Fibroblast of skin of scalp (primary cell): ENCODE measurements around the gene DDX42.
"Not testable (repeated sequence)": the region's sequence is repeated elsewhere in the genome, so short reads cannot be mapped to it uniquely, and the experiment has no call there.

Experiments
- DNase-seq: peaks from one replicate; pipeline ENCODE4 v3.0.0-alpha.2; 2013

DDX42 gene

DNA sequence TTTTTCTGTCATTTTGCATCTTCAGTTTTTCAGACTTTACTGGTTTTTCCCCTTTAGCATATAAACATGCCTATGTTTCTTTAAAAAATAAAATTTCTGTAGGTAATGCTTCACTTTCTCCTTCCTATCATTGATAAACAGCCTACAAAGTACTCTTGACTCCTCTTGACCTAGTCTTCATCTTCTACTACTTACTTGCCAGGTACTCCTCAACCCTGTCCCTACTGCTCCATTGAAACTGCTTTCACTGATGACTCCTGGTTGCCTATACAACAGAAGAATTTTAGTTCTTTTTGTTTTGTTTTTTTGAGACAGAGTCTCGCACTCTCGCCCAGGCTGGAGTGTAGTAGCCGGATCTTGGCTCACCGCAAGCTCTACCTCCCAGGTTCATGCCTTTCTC, 7.0 kb downstream of the DDX42 start:
- DNase-seq = no peak

DNA sequence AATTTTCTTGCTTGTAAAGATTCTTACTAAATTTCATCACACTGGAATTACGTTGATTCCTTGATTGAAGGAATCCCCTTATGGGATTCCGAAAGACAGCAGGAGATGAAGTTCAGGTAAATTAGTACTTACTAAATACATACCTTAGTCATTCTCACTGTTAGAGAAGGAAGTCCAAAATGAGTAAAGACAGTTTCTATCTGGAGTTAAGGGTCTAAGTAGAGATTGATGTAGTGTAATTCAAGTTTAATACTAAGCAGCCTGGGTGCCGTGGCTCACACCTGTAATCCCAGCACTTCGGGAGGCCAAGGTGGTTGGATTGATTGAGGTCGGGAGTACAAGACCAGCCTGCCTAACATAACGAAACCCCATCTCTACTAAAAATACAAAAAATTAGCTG, 9.6 kb downstream of the DDX42 start:
- DNase-seq = no peak

DNA sequence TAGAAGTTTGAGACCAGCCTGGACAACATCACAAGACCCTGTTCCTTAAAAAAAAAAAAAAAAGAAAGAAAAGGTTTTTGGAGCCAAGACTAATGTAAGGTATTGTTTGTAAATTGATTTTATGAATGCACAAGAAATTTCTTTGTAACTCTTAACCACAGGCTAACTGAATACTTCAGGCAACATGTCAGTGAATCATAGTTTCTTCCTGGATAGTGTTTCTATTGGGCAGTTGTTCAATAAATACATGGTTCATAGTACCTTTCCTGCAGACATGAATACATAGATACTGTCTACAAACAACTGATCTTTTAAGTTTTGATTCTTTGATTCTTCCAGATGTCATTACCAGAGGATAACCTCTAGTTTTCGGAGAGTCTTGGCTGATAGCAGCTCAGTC, 11.6 kb downstream of the DDX42 start:
- DNase-seq = peak; percentile 21

DNA sequence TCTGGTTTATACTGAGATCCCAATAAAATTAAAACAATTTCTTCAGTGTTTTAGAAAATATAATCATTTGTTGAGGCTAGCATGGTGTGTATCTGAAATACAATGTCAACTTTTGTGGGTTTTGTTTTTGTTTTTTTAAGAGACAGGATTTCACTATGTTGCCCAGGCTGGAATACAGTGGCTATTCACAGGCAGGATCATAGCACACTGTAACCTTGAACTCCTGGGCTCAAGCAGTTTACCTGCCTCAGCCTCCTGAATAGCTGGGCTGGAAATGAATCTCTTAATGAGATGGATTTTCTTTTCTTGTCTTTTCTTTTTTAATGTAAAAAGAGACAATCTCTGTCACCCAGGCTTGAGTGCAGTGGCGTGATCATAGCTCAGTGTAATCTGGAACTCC, 12.1 kb downstream of the DDX42 start:
- no peak for DNase-seq

DNA sequence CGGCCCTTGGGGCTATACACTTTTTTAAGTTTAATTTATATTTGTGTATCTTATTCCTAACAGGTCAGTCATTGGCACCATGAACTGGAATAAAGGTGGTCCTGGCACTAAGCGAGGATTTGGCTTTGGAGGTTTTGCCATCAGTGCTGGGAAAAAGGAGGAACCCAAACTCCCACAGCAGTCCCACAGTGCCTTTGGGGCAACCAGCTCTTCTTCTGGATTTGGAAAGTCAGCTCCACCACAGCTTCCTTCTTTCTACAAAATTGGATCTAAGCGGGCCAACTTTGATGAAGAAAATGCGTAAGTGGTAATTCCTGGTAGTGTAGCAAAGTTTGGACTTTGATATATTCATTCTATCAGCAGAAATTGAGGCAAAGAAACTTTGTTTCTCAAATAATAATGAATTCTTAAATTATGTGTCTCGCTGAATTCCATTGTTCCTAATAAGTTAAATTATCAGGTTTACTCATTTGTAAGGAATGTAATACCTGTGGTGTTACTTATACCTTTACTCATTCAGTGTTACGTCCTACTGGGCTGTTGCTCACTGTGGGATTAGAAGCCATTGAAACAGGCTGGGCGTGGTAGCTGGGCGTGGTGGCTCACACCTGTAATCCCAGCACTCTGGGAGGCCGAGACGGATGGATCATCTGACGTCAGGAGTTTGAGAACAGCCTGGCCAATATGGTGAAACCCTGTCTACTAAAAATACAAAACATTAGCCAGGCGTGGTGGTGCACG, 13.2 kb downstream of the DDX42 start:
- no peak for DNase-seq

DNA sequence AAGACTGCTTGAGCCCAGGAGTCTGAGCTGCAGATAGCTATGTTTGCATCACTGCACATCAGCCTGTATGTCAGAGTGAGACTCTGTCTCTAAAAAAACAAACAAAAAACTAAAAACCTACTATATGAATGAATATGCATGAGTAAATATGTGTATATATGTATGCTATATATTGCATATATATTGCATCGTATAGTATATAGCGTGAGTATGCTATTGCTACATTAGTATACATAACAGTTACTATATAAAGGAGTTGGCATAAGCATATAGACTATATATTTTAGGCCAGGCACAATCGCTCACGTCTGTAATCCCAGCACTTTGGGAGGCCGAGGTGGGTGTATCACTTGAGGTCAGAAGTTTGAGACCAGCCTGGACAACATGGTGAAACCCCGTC, 16.1 kb downstream of the DDX42 start:
- no peak for DNase-seq

DNA sequence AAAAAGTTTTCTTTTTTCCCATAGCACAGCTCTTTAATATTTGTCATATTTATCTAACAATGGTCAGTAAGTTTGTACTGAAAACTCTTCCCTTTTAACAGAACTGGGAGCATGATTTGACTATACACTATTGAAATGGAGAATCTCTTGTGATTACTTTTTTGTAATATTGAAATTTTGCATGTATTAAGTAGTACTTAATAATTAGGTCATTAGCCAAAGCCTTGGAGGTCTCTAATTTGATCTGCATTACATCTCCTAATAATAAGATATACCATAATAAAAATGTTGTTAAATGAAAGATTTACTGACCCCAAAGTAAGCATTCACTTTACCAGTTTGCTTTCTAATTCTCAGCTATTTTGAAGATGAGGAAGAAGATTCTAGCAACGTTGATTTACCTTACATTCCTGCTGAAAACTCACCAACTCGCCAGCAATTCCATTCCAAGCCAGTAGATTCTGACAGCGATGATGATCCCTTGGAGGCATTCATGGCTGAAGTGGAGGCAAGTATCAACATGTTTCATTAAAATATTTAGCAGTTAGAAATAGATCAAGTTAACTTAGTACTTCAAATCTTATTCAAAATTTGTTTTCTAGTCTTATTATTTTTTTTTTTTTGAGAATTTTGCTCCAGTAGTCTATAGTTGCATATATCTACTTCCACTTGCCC, 18.2 kb downstream of the DDX42 start:
- DNase-seq = no peak

DNA sequence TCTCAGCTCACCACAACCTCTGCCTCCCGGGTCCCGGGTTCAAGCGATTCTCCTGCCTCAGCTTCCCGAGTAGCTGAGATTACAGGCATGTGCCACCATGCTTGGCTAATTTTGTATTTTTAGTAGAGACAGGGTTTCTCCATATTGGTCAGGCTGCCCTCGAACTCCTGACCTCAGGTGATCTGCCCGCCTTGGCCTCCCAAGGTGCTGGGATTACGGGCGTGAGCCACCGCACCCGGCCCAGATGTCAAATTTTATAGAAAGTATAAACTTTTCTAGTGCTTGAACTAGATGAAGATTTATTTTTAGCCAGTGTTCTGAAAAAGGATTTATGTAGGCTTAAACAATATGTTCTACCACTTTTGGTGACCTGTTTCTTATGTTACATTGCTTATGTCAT, 22.4 kb downstream of the DDX42 start:
- DNase-seq = not testable (repeated sequence)

DNA sequence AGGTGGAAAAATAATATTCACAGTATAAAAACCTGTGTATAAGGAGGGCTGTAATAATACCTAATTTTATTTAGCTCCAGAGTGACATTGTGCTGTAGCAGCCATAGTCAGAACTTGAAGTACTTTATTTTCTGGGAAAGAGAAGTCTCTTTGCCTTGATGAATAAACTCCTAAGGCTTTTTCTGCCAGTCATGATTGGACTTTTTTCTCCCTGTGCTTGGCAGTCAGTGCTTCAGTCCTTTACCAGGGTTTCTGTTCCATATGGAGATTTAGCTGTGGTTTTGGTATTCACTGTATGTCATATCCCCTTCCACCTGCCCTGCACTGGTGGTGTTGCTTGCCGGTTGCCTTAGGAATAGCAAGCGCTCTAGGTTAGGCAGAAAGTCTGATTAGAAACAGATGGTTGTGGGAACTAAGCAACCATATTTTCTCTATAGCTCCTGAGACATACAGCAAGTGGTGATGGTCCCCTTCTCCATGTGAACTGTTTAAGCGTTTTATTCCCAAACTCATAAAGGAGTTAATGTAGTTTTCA, 24.7 kb downstream of the DDX42 start:
- DNase-seq = peak; percentile 7

DNA sequence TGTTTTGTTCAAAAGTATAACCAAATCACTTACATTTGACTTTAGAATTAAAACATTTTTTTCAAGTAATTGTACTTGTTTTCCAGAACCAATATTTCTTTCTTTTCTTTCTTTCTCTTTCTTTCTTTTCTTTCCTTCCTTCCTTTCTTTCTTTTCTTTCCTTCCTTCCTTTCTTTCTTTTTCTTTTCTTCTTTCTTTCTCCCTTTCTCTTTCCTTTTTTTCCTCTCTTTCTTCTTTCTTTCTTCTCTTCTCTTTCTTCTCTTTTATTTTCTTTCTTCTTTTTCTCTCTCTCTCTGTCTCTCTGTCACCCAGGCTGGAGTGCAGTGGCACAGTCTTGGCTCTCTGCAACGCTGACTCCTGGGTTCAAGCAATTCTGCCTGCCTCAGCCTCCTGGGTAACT, 26.8 kb downstream of the DDX42 start:
- no peak for DNase-seq

DNA sequence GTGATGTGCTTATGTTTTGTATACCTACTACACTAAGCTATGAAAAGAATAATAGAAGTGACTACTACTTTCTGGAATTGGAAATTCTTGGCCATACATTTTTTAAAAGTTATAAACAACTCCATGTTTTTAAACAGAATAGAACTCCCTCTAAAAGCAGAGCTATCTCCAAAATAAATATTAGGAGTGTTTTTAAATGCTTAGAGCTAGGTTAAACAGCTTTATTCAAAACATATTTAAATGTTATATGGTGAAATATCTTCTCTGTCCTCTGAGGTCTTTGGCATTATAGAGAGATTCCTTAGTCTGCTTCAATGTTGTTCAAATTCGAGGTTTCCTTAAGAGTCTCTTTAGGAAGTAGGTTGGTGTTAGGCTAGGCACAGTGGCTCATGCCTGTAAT, 30.4 kb downstream of the DDX42 start:
- peak; percentile 22 for DNase-seq

DNA sequence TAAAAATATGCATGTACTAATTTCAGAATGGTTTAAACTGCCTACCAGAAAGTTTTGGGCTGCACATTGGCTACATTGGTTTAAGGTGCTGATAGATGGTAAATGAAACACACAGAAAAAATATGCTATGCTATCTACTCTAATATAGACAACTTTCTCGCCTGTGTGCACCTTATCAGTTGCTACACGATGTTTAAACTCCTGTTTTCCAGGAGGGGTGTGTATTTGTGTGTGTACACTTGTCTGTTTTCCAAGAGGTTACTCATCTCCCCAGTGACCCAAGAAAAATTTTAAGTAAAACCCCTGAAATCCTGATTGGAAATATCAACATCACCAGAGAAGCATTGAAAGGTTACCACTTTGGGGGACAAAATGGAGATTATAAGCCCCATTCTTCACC, 31.6 kb downstream of the DDX42 start:
- DNase-seq = no peak

DNA sequence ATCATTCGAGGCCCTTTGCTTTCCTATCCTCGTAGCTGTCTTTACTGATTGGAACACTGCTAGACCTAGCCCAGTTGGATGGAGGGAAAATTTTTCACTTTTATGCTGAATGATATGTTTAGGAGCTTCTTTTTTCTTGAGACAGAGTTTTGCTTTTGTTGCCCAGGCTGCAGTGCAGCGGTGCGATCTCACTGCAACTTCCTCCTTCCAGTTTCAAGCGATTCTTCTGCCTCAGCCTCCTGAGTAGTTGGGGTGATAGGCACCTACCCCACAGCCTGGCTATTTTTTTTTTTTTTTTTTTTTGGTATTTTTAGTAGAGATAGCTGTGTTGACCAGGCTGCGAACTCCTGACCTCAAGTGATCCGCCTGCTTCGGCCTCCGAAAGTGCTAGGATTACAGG, 36.0 kb downstream of the DDX42 start:
- DNase-seq = no peak

DNA sequence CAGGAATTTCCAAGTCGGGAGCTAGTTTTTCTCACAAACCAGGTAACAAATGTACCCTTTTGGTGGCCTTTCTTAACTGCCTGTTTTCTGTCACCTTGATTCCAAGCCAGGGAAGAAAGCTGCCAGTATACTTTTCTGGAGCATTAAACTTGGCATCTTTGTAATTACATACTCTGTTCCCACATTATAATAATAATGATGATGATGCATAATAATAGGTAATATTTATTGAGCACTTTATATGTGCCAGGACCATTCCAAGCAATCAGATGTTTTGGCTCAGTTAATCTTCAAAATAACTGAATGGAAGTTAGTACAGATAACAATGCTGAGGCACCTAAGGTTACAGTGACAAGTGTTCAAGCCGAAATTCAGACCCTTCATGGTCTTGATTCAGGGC, 42.2 kb downstream of the DDX42 start:
- DNase-seq = no peak

DNA sequence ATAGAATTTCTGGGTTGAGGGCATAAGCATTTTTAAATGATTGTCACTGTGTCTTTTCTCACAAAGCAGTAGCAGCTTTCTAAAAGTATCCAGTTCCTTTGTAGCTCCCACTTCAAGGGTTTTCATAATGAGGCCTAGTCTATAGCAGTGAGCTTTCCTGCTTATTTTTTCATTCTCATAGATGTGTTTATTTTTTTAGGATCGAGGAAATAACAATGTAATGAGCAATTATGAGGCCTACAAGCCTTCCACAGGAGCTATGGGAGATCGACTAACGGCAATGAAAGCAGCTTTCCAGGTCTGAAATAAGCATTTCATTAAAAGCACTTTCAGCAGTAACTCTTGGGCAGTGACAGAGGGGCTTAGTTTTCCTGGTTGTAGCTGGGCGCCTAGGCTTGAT, 42.7 kb downstream of the DDX42 start:
- no peak for DNase-seq

DNA sequence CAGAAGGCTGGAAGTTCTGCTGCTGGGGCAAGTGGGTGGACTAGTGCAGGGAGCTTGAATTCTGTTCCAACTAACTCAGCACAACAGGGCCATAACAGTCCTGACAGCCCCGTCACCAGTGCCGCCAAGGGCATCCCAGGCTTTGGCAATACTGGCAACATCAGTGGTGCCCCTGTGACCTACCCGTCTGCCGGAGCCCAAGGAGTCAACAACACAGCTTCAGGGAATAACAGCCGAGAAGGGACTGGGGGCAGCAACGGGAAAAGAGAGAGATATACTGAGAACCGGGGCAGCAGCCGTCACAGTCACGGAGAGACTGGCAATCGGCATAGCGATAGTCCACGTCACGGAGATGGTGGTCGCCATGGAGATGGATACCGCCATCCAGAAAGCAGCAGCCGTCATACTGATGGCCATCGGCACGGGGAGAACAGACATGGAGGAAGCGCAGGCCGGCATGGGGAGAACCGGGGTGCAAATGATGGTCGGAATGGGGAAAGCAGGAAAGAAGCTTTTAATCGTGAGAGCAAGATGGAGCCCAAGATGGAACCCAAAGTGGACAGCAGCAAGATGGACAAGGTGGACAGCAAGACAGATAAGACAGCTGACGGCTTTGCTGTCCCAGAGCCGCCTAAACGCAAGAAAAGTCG, 43.9 kb downstream of the DDX42 start:
- DNase-seq = no peak

DNA sequence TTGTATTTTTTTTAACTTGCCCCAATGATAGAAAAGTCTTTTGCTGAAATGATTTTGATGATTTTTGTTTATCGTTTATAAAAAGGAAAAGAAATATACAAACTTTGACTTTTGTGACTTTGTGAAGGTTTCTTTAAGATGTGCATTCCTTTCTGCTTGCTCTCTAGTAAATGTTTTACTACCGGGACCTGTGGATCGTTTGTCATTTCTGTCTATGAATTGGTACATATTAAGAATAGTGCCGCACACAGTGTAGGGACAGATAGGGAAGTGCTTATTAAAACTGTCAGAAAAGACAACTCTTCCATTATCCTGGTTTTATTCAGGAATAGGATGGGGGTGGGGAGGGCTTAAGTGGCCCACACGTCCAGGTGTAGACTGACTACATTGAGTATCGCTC, 45.2 kb downstream of the DDX42 start:
- DNase-seq = no peak

DNA sequence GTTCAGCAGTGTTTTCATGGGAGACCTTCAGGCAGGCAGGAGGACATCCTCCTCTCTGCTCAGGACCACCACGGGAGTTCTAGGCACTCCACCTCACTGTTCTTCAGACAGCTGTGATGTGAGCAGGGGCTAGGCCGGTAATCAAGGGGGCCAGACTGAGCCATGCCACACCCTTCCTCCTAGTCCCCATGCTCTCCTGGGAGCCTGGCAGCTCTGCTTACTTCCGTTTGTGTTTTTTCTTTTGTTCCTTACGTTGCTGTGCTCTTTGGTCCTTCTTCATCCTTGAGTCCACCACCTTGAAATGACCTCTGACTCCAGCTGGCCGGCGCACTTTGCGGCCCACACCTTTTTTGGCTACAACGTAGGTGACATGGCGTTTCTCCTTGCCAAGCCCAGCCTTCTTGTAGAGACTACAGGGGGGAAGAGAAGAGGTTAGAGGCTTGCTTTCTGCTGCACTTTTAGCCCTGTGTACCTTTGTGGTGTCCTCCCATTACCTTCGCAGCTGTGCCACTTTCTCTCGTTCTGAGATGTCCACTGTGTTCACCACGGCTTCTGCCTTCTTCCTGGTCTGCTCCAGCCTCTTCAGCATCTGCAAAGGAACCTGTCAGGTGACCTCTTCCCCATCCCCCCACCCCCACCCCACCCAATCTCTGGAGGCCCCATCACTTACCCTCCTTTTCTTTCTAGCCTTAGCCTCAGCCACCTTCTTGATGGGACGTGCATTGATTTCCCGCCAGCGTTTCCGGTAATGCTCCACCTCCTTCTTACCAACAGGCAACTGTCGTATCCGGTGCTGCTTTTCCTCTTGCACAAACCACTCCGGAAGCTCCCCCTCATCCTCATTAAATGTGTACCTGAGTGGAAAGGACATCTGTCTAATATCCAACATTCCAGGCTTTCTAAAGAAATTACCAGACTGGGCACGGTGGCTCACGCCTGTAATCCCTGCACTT, 45.9 kb downstream of the DDX42 start:
- no peak for DNase-seq

DNA sequence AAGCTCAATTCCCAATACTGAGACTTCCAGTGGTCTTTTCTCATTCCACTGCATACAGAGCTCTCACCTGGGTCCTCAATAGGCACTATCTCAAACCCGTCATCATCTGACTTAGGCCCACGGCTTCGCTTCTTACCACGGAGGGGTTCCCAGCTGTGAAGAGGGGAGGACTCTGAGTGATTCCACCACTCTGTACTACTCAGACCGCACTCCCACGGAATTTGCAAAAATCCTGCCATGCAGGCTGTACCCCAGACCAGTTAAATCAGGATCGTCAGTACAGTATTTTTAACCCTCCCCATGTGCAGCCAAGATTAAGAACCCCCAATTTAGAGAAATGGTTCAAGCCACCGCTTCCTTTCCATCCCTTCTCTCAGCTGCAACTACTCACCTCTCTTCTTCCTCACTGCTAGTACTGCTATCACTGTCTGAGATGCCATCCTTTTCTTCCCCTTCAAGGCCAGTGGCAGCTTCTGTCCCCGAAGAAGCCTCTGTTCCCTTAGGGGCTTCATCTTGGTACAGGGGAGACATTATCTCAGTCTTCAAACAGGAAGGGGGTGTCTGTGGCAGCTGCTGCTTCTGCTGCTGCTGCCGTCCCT, 47.1 kb downstream of the DDX42 start:
- DNase-seq = no peak

DNA sequence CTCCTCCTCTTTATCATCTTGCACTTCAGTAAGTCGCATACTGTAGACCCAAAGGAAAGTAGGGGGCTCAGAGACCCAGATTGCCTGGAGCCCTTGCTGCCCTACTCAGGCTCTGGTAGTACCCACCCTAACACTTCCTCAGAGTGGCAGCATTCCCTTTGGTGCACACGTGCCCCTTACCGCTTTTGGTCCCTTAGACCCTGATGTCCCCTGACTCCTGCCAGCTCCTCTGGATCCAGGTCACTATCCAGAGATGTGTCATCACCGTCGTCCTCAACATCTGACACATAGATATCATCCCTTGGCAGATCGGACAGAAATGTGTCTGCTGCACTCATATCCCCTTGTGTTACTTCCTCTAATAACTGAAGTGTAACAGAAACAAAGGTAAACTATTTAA, 47.8 kb downstream of the DDX42 start:
- DNase-seq = no peak

DNA sequence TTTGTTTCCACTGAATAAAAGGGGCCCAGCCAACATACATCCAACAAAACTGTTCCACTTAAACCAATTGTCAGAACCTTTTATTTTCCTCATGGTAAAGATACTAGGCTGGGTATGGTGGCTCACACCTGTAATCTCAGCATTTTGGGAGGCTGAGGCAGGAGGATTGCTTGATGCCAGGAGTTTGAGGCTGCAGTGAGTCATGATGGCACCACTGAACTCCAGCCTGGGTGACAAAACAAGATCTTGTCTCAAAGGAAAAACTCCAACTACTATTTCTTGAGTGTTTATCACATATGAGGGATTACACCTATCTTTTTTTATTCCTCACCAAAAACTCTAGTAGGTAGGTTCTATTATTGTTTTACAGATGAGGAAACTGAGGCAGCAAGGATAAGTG, 48.6 kb downstream of the DDX42 start:
- DNase-seq = no peak

DNA sequence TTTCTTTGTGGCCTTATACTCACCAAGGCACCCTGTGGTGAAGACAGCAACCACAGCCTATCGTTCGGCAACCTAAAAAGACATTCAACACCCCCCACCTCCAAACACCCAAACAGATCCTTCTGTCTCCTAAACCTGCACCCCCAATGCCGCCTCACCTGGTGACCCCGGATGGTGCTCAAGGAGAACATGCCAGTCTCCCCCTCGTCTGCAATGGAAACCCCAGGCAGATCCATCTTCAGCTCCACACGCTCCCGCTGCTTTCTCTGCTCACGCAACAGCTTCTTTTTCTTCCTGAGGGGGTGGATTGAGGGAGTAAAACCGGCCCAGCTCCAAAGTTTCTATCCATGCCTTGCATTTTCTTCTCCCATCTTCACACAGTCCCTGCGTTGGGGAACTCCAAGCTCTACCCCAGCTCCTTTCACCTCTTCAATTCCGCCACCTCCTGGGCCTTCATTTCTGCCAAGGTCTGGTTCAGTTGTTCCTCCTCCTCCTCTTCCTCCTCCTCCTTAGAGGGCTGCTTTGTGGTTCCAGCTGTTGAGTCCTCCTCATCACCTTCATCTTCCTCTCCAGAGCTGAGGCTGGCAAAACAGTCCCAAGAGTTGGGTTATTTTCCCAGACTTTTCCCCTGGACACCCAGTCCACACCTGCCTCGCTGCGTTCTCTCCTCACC, 49.8 kb downstream of the DDX42 start:
- no peak for DNase-seq
